ENCODE measurements around the gene ADAM10. TPM values are rescaled to one million over a fixed set of nuclear protein-coding genes. Genes with fewer than 3 reads are reported as not detected.

Gene ADAM10
- total RNA-seq, 1 experiment from 2014 or later, result 159 TPM

DNA sequence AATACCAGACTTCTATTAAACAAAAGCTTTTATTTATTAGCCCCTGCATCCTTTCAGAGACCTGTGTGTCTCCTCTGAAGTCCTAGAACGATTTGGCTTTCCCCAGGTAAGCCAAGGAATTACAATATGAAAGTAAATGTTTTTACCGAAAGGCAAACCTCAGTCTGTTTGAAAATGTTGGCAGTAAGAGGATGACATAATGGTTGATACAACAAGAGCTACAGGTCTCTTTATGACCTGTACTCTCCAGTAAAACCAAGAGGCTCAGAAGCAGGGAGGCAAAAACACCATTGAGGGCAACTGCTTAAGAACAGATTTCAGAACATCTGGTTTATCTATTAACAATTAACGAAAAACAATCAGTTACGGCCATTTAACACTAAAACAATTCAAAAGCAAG, 107.8 kb downstream of the ADAM10 start:
- Histone ChIP-seq H3K23me2 (ENCODE audit: insufficient read length, low read depth, low read length, poor library complexity, severe bottlenecking) (no peaks in the 10 kb centered on the region), H2BK5ac (ENCODE audit: insufficient read length, low read length) (no peak overlapping the region), H3K9ac (ENCODE audit: extremely low read depth, insufficient read length, low read length) (no peak overlapping the region), H4K91ac (ENCODE audit: insufficient read length, low read depth, low read length) (no peak overlapping the region), H3K79me2 (ENCODE audit: insufficient read depth, low read length) (no peaks in the 10 kb centered on the region), H3K23ac (ENCODE audit: insufficient read length, low read depth, low read length) (no peak overlapping the region), H4K8ac (replicated peaks; ENCODE audit: insufficient read length, low read depth, low read length) (no peak overlapping the region), H3K9me3 (ENCODE audit: control insufficient read depth, low read depth, low read length) (no peaks in the 10 kb centered on the region), H4K5ac (ENCODE audit: insufficient read length, low read depth, low read length) (no peak overlapping the region), H3K27ac (ENCODE audit: insufficient read length, low read depth, low read length) (no peak overlapping the region), H3K79me1 (ENCODE audit: insufficient read depth, low read depth, low read length, poor library complexity, severe bottlenecking) (no peaks in the 10 kb centered on the region), H2BK12ac (ENCODE audit: insufficient read length, low read depth, low read length) (no peak overlapping the region), H3K56ac (ENCODE audit: insufficient read length, low read depth, low read length) (no peak overlapping the region), H2BK15ac (ENCODE audit: low read depth, low read length) (no peak overlapping the region), H3K4ac (ENCODE audit: low read depth, low read length) (no peak overlapping the region), H3K4me1 (ENCODE audit: insufficient read depth, low read length) (no peaks in the 10 kb centered on the region), H3T11ph (ENCODE audit: low read length) (no peak overlapping the region), H2AK5ac (ENCODE audit: insufficient read length, low read length) (no peak overlapping the region), H2BK20ac (ENCODE audit: low read depth, low read length, poor library complexity, severe bottlenecking) (no peak overlapping the region), H3K14ac (ENCODE audit: insufficient read depth, low read length) (no peak overlapping the region), H2AFZ (ENCODE audit: low read length) (no peak overlapping the region), H3K4me2 (ENCODE audit: insufficient read depth, insufficient read length, low read length) (no peak overlapping the region), H2BK120ac (ENCODE audit: low read depth, low read length, poor library complexity, severe bottlenecking) (no peak overlapping the region), H3K18ac (ENCODE audit: insufficient read length, low read depth, low read length) (no peak overlapping the region), H4K20me1 (ENCODE audit: control insufficient read depth, insufficient read depth, insufficient read length) (no peaks in the 10 kb centered on the region), H3K27me3 (ENCODE audit: insufficient read depth, low read length) (no peaks in the 10 kb centered on the region)
- peaks cover 10 to 31% (median 30%) of the 10 kb centered on the region in 3 experiments; a peak in 6 of 7 replicates for H3K36me3 Mint-ChIP-seq (ENCODE audit: insufficient read depth in 1 of 3, low read depth in 3 of 3)
- no CpG with 5 or more reads among the region's 4 CpGs for WGBS (ENCODE audit: extremely low coverage, insufficient read length, low lambda C conversion rate)
- no peaks in the 10 kb centered on the region for H3K9me3 Mint-ChIP-seq
- no peak overlapping the region for H3K4me3 Mint-ChIP-seq
- H3K4me1 Mint-ChIP-seq, result peaks cover 8 to 12% of the 10 kb centered on the region in 2 experiments
- no peak for DNase-seq
- TF ChIP-seq, protein P1, sequence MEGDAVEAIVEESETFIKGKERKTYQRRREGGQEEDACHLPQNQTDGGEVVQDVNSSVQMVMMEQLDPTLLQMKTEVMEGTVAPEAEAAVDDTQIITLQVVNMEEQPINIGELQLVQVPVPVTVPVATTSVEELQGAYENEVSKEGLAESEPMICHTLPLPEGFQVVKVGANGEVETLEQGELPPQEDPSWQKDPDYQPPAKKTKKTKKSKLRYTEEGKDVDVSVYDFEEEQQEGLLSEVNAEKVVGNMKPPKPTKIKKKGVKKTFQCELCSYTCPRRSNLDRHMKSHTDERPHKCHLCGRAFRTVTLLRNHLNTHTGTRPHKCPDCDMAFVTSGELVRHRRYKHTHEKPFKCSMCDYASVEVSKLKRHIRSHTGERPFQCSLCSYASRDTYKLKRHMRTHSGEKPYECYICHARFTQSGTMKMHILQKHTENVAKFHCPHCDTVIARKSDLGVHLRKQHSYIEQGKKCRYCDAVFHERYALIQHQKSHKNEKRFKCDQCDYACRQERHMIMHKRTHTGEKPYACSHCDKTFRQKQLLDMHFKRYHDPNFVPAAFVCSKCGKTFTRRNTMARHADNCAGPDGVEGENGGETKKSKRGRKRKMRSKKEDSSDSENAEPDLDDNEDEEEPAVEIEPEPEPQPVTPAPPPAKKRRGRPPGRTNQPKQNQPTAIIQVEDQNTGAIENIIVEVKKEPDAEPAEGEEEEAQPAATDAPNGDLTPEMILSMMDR (conservative IDR thresholded peaks at IDR 0.05), result no peak
- H3K27ac Mint-ChIP-seq, result peak overlapping the region in 2 of 3 experiments; percentile 30 to 90; a peak in 3 of 7 replicates
- no peaks in the 10 kb centered on the region for H3K27me3 Mint-ChIP-seq (ENCODE audit: low read depth)

Data from H9 (cell line).